ENCODE data around the gene NHSL2.

The NHSL2 gene

DNA sequence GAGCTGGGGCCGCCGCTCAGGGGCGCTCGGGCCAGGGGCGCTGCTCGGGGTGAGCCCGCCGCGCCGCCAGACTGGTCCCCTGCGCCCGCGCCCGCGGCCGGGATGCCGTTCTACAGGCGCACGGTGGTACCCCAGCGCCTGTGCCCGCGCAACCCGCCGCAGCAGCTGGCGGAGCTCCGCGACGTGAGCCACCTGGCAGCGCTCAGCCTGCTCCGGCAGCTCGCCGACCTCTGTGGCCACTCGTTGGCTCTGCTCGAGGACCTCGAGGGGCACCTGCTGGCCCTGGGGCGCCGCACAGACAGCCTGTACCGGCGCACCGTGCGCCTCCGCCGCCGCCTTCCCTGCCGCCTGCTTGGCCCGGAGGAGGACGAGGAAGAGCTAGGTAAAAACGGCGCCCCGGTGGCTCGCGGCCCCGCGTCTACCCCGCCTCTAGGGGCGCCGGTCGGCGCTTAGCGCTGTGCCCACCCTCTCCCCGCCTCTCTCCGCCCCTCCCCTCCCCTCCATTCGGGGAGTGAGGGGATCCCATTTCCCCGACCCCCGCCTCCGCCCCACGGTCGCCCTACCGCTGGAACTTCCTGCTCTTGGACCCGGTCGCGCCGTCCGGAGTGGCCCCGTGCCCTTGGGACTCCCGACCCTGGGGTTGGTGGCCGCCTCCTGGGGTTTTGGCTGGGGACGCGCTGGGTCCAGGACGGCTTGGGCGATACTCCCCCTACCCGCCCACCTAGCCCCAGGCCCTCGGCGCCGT, 513 bp downstream of the NHSL2 start:
- H3K36me3 ChIP-seq (ENCODE audit: control insufficient read depth in 4 of 4, insufficient read depth in 4 of 4, low read length in 3 of 4): no peaks in the 10 kb centered on the region
- no peak overlapping the region for H3K27ac ChIP-seq (ENCODE audit: insufficient read depth in 1 of 2, low read depth in 1 of 2, low read length in 2 of 2, poor library complexity in 1 of 2, severe bottlenecking in 2 of 2)
- whole genome bisulfite sequencing (ENCODE audit: insufficient coverage): 31% methylated on average over 81 of the region's 85 CpGs
- H3K4me1 ChIP-seq (ENCODE audit: control extremely low read depth in 1 of 4, control insufficient read depth in 4 of 4, insufficient read depth in 4 of 4, low read length in 3 of 4): peaks cover 0 to 16% (median 8%) of the 10 kb centered on the region in 4 experiments
- POLR2A ChIA-PET: no interaction called here
- peaks cover 0 to 63% (median 7%) of the 10 kb centered on the region in 5 experiments for H3K27me3 ChIP-seq (replicated peaks in 2 of 5; ENCODE audit: control insufficient read depth in 4 of 5, insufficient read depth in 5 of 5, low read length in 4 of 5)
- H3K9me3 ChIP-seq (ENCODE audit: control extremely low read depth in 1 of 5, control insufficient read depth in 4 of 5, insufficient read depth in 2 of 5, low read depth in 1 of 5, low read length in 4 of 5): no peaks in the 10 kb centered on the region
- H3K4me3 ChIP-seq (ENCODE audit: control insufficient read depth in 1 of 7, extremely low read depth in 1 of 7, insufficient read depth in 4 of 7, low read depth in 2 of 7, low read length in 6 of 7): peak overlapping the region in 6 of 7 experiments; percentile 22 to 63 (median 51)
- DNase-seq: peak; percentile 41 to 61 (median 50)
- CTCF ChIA-PET: interaction anchor here (0.6 to 1.8 kb wide), 2 partner anchors 46 to 107 kb away, joined by 4 read pairs; no protein-coding TSS in a partner anchor

DNA sequence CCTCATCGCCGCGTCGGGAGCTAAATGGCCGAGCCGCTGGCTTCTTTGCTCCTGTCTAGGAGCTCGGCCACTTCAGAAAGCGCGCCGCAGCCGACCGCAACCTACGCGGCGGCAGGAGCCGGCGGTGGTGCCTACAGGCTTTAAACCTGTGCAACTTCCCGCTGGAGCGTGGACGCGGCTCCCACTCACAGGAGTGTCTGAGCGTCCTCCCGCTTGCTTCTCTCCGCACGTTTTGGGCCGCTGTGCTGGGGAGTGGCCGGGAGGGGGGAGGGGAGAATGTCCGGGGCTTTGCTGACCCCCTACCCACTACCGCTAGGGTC, 1.0 kb downstream of the NHSL2 start:
- 32% methylated on average over 14 of the region's 29 CpGs for WGBS (ENCODE audit: insufficient coverage)
- peaks cover 0 to 62% (median 7%) of the 10 kb centered on the region in 5 experiments for H3K27me3 ChIP-seq (replicated peaks in 2 of 5; ENCODE audit: control insufficient read depth in 4 of 5, insufficient read depth in 5 of 5, low read length in 4 of 5)
- no peaks in the 10 kb centered on the region for H3K9me3 ChIP-seq (ENCODE audit: control extremely low read depth in 1 of 5, control insufficient read depth in 4 of 5, insufficient read depth in 2 of 5, low read depth in 1 of 5, low read length in 4 of 5)
- no peaks in the 10 kb centered on the region for H3K36me3 ChIP-seq (ENCODE audit: control insufficient read depth in 4 of 4, insufficient read depth in 4 of 4, low read length in 3 of 4)
- H3K27ac ChIP-seq (ENCODE audit: insufficient read depth in 1 of 2, low read depth in 1 of 2, low read length in 2 of 2, poor library complexity in 1 of 2, severe bottlenecking in 2 of 2): no peak overlapping the region
- H3K4me1 ChIP-seq (ENCODE audit: control extremely low read depth in 1 of 4, control insufficient read depth in 4 of 4, insufficient read depth in 4 of 4, low read length in 3 of 4): peaks cover 0 to 16% (median 8%) of the 10 kb centered on the region in 4 experiments
- DNase-seq: peak in 2 of 3 donors; percentile 24 to 43
- H3K4me3 ChIP-seq (ENCODE audit: control insufficient read depth in 1 of 7, extremely low read depth in 1 of 7, insufficient read depth in 4 of 7, low read depth in 2 of 7, low read length in 6 of 7): peak overlapping the region in 4 of 7 experiments; percentile 23 to 63 (median 53)
- POLR2A ChIA-PET: no interaction called here
- CTCF ChIA-PET: interaction anchor here (1.8 kb wide), 1 partner anchor 106 kb away, joined by 4 read pairs; no protein-coding TSS in a partner anchor

DNA sequence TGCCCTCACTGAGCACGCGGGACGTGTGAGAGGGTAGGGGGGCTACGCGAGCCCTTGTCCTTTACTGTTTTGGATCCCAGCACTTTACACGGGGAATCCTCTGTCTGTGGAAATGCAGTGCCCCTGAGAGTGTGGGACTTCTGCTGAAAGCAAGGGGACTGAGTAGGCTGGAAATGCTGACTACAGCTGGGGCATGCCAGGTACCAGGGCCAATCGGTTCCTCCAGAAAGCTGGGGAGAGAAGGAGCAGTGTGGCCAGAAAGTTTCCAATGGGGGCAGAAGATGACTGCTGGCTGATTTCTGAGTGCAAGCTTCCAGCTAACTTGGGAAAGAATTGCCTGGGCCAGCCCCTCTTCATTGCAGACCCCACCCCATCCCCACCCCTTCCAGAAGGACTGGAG, 1.5 kb downstream of the NHSL2 start:
- H3K4me3 ChIP-seq (ENCODE audit: control insufficient read depth in 1 of 7, extremely low read depth in 1 of 7, insufficient read depth in 4 of 7, low read depth in 2 of 7, low read length in 6 of 7): peak overlapping the region in 1 of 7 experiments; percentile 49
- CTCF ChIA-PET: no interaction called here

DNA sequence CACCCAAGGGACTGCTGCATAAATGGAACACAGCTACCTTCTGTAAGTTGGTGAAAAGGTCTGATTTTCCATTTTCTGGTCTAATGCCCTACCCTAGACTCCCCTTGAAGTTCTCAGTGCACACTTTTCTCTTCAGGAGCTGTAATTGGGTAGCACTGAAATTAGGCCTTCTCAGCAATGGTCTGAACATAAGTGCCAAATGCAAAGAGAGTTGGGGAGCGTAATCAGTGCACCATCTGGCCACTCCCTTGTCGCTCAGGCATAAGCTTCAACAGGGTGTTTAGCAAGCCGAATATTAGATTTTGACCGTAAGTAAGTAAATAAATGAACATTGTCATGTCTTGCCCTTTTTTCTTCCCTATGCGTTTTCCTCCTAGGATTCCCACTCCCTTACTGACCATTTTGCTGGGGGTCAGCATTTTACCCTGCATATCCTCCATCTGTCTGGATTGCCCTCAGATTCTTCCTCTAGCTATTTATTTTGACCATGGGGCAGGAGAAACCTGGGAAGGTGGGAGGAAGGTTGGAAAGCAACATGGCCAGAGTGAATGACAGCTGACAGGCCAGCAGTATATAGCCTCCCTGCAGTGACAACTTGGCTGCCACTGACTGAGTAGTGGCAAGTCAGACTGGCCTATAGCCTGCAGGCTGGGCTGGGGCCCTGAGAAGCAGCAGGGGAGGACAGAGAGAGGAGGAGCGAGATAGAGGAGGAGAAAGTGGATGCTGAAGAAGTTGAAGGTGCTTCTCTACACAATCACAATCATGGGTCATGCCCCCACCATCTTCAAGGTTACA, 2.7 kb downstream of the NHSL2 start:
- Histone ChIP-seq H3K36me3 (ENCODE audit: control insufficient read depth in 4 of 4, insufficient read depth in 4 of 4, low read length in 3 of 4) (no peaks in the 10 kb centered on the region), H3K27ac (ENCODE audit: insufficient read depth in 1 of 2, low read depth in 1 of 2, low read length in 2 of 2, poor library complexity in 1 of 2, severe bottlenecking in 2 of 2) (no peak overlapping the region), H3K4me1 (ENCODE audit: control extremely low read depth in 1 of 4, control insufficient read depth in 4 of 4, insufficient read depth in 4 of 4, low read length in 3 of 4) (peaks cover 0 to 14% (median 8%) of the 10 kb centered on the region in 4 experiments), H3K27me3 (replicated peaks in 2 of 5; ENCODE audit: control insufficient read depth in 4 of 5, insufficient read depth in 5 of 5, low read length in 4 of 5) (peaks cover 0 to 52% (median 7%) of the 10 kb centered on the region in 5 experiments), H3K4me3 (ENCODE audit: control insufficient read depth in 1 of 7, extremely low read depth in 1 of 7, insufficient read depth in 4 of 7, low read depth in 2 of 7, low read length in 6 of 7) (no peak overlapping the region), H3K9me3 (ENCODE audit: control extremely low read depth in 1 of 5, control insufficient read depth in 4 of 5, insufficient read depth in 2 of 5, low read depth in 1 of 5, low read length in 4 of 5) (no peaks in the 10 kb centered on the region)
- ChIA-PET POLR2A (no interaction called here), CTCF (no interaction called here)
- 83% methylated on average over 5 of the region's 6 CpGs for whole genome bisulfite sequencing (ENCODE audit: insufficient coverage)
- DNase-seq: no peak

More for the DNA sequence above, 1.5 kb downstream of the NHSL2 start:
- DNase-seq: no peak
- H3K4me1 ChIP-seq (ENCODE audit: control extremely low read depth in 1 of 4, control insufficient read depth in 4 of 4, insufficient read depth in 4 of 4, low read length in 3 of 4): peaks cover 0 to 15% (median 8%) of the 10 kb centered on the region in 4 experiments
- H3K9me3 ChIP-seq (ENCODE audit: control extremely low read depth in 1 of 5, control insufficient read depth in 4 of 5, insufficient read depth in 2 of 5, low read depth in 1 of 5, low read length in 4 of 5): no peaks in the 10 kb centered on the region
- WGBS (ENCODE audit: insufficient coverage): 66% methylated on average over 7 of the region's 7 CpGs
- H3K36me3 ChIP-seq (ENCODE audit: control insufficient read depth in 4 of 4, insufficient read depth in 4 of 4, low read length in 3 of 4): no peaks in the 10 kb centered on the region
- no peak overlapping the region for H3K27ac ChIP-seq (ENCODE audit: insufficient read depth in 1 of 2, low read depth in 1 of 2, low read length in 2 of 2, poor library complexity in 1 of 2, severe bottlenecking in 2 of 2)
- POLR2A ChIA-PET: no interaction called here
- peaks cover 0 to 62% (median 7%) of the 10 kb centered on the region in 5 experiments for H3K27me3 ChIP-seq (replicated peaks in 2 of 5; ENCODE audit: control insufficient read depth in 4 of 5, insufficient read depth in 5 of 5, low read length in 4 of 5)

DNA sequence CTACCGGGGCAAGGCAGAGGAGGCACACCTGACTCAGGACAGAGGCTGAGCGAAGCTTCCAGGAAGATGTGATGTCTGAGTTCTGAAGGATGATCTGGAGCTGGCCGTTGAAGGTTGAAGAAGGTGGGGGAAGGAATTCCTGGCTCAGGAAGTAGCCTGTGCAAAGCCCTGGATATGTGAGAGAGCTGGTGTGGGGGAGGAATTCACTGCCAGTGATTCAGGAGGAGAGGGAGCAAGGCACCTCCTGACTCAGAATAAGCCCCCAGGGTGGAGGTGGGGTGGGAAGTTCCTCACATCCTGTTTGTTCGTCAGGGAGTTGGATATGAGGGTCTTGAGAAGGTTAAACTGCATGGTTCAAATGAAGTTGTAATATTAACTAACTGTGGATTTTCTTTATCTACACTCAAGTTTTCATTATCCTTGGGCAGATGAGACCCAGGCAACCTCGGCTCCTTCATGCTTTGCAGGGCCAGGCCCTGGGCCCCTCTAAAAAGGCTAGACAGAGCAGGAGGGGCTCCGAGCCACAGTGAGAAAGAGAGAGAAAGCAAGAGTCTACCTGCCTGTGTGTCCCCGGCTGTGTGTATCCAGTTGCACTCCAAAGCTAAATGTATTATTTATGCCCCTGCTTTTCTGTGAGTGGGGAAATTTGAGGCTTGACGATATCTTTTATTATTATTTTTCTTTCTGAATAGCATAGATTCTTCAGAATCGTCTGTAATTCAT, 7.1 kb downstream of the NHSL2 start:
- H3K27me3 ChIP-seq (replicated peaks in 2 of 5; ENCODE audit: control insufficient read depth in 4 of 5, insufficient read depth in 5 of 5, low read length in 4 of 5): peaks cover 0 to 14% (median 2%) of the 10 kb centered on the region in 5 experiments
- CTCF ChIA-PET: no interaction called here
- DNase-seq: no peak
- H3K4me3 ChIP-seq (ENCODE audit: control insufficient read depth in 1 of 7, extremely low read depth in 1 of 7, insufficient read depth in 4 of 7, low read depth in 2 of 7, low read length in 6 of 7): no peak overlapping the region
- no peaks in the 10 kb centered on the region for H3K9me3 ChIP-seq (ENCODE audit: control extremely low read depth in 1 of 5, control insufficient read depth in 4 of 5, insufficient read depth in 2 of 5, low read depth in 1 of 5, low read length in 4 of 5)
- no peaks in the 10 kb centered on the region for H3K36me3 ChIP-seq (ENCODE audit: control insufficient read depth in 4 of 4, insufficient read depth in 4 of 4, low read length in 3 of 4)
- H3K4me1 ChIP-seq (ENCODE audit: control extremely low read depth in 1 of 4, control insufficient read depth in 4 of 4, insufficient read depth in 4 of 4, low read length in 3 of 4): no peaks in the 10 kb centered on the region
- POLR2A ChIA-PET: no interaction called here
- H3K27ac ChIP-seq (ENCODE audit: insufficient read depth in 1 of 2, low read depth in 1 of 2, low read length in 2 of 2, poor library complexity in 1 of 2, severe bottlenecking in 2 of 2): no peak overlapping the region
- WGBS (ENCODE audit: insufficient coverage): 57% methylated on average over 4 of the region's 9 CpGs

DNA sequence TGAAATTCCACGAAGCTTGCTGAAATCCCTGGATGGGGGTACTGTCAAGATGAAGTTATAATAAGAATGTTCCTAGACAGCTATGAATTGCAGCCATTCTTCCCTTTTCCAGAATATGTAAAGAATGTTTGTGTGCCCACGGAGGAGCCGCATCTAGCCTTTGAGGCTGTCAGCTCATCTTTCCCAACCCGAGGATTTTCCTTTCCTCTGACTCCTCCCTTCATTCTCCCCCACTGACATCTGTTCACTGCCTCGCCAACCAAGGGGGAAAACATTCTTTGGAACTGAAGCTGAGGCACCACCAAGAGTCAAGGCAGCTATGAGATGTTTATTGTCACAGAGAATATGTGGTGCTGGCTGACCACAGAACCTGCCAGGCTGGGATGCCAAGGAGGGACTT, 8.8 kb downstream of the NHSL2 start:
- peaks cover 0 to 15% (median 0%) of the 10 kb centered on the region in 5 experiments for H3K27me3 ChIP-seq (replicated peaks in 2 of 5; ENCODE audit: control insufficient read depth in 4 of 5, insufficient read depth in 5 of 5, low read length in 4 of 5)
- no peaks in the 10 kb centered on the region for H3K36me3 ChIP-seq (ENCODE audit: control insufficient read depth in 4 of 4, insufficient read depth in 4 of 4, low read length in 3 of 4)
- DNase-seq: no peak
- H3K4me3 ChIP-seq (ENCODE audit: control insufficient read depth in 1 of 7, extremely low read depth in 1 of 7, insufficient read depth in 4 of 7, low read depth in 2 of 7, low read length in 6 of 7): no peak overlapping the region
- H3K9me3 ChIP-seq (ENCODE audit: control extremely low read depth in 1 of 5, control insufficient read depth in 4 of 5, insufficient read depth in 2 of 5, low read depth in 1 of 5, low read length in 4 of 5): no peaks in the 10 kb centered on the region
- H3K4me1 ChIP-seq (ENCODE audit: control extremely low read depth in 1 of 4, control insufficient read depth in 4 of 4, insufficient read depth in 4 of 4, low read length in 3 of 4): no peaks in the 10 kb centered on the region
- CTCF ChIA-PET: no interaction called here
- no peak overlapping the region for H3K27ac ChIP-seq (ENCODE audit: insufficient read depth in 1 of 2, low read depth in 1 of 2, low read length in 2 of 2, poor library complexity in 1 of 2, severe bottlenecking in 2 of 2)
- POLR2A ChIA-PET: no interaction called here
- 89% methylated on average over 3 of the region's 5 CpGs for WGBS (ENCODE audit: insufficient coverage)
